MM.1S (cell line): ENCODE results near the gene SPACDR.

Source experiments
- DNase-seq: peaks from one replicate; pipeline ENCODE4 v3.0.0-alpha.2; 2015
- H2AFZ ChIP-seq: fragments of 300-600 bp; sonication (generic); 2 replicates; pipeline ENCODE4 v1.6.0; 2016; ENCODE audit warnings: antibody characterized with exemption, low read length
- H3F3A ChIP-seq: fragments of 300-600 bp; sonication (generic); 2 replicates; pipeline ENCODE4 v1.6.1; 2016; ENCODE audit warnings: mild to moderate bottlenecking, antibody characterized with exemption, low read length, moderate library complexity, mixed read lengths; ENCODE audit not compliant: insufficient read depth
- H3K27ac ChIP-seq: fragments of 300-600 bp; sonication (generic); 2 replicates; pipeline ENCODE4 v1.5.1; 2016; ENCODE audit warnings: mild to moderate bottlenecking, low read length
- H3K27me3 ChIP-seq: fragments of 300-600 bp; sonication (generic); replicated peaks from 2 replicates; pipeline ENCODE4 v1.6.0; 2016; ENCODE audit warnings: low read length; ENCODE audit not compliant: insufficient read depth
- H3K36me3 ChIP-seq: fragments of 300-600 bp; sonication (generic); replicated peaks from 2 replicates; pipeline ENCODE4 v1.6.1; 2016; ENCODE audit warnings: mild to moderate bottlenecking, low read length, mixed read lengths; ENCODE audit not compliant: insufficient read depth
- H3K4me1 ChIP-seq: fragments of 300-600 bp; sonication (generic); 2 replicates; pipeline ENCODE4 v1.6.1; 2016; ENCODE audit warnings: low read length, mixed read lengths
- H3K4me2 ChIP-seq: fragments of 300-600 bp; sonication (generic); 2 replicates; pipeline ENCODE4 v1.6.0; 2016; ENCODE audit warnings: low read depth, low read length
- H3K4me3 ChIP-seq: fragments of 300-600 bp; sonication (generic); 2 replicates; pipeline ENCODE4 v1.5.1; 2016; ENCODE audit warnings: low read length, mixed read lengths
- H3K79me2 ChIP-seq: fragments of 300-600 bp; sonication (generic); 2 replicates; pipeline ENCODE4 v1.6.1; 2016; ENCODE audit warnings: mixed run types, low read length, mixed read lengths
- H3K9ac ChIP-seq: fragments of 300-600 bp; sonication (generic); 2 replicates; pipeline ENCODE4 v1.6.1; 2016; ENCODE audit warnings: low read length, mixed read lengths
- H3K9me2 ChIP-seq: fragments of 300-600 bp; sonication (generic); replicated peaks from 2 replicates; pipeline ENCODE4 v1.6.1; 2016; ENCODE audit warnings: mild to moderate bottlenecking, low read length, mixed read lengths; ENCODE audit not compliant: insufficient read depth
- H3K9me3 ChIP-seq: fragments of 300-600 bp; sonication (generic); replicated peaks from 2 replicates; pipeline ENCODE4 v1.6.1; 2016; ENCODE audit warnings: mild to moderate bottlenecking, low read length, mixed read lengths; ENCODE audit not compliant: insufficient read depth
- H4K20me1 ChIP-seq: fragments of 300-600 bp; sonication (generic); 2 replicates; pipeline ENCODE4 v1.6.1; 2016; ENCODE audit warnings: mild to moderate bottlenecking, low read length, moderate library complexity, mixed read lengths; ENCODE audit not compliant: insufficient read depth
- EZH2 ChIP-seq: fragments of 300-600 bp; sonication (generic); optimal IDR thresholded peaks from 2 replicates; pipeline ENCODE3; 2017; ENCODE audit warnings: low read depth, mild to moderate bottlenecking, antibody characterized with exemption, low read length, mixed read lengths
- EZH2phosphoT487 ChIP-seq: fragments of 300-600 bp; sonication (generic); IDR thresholded peaks from 2 replicates; pipeline ENCODE4 v1.6.1; 2018; ENCODE audit warnings: antibody characterized with exemption, low read length
- TF ChIP-seq, protein P1 (sequence below): fragments of 300-600 bp; sonication (generic); IDR thresholded peaks from 2 replicates; pipeline ENCODE4 v1.5.1; 2016; ENCODE audit warnings: antibody characterized with exemption, low read length, mixed read lengths

SPACDR gene

DNA sequence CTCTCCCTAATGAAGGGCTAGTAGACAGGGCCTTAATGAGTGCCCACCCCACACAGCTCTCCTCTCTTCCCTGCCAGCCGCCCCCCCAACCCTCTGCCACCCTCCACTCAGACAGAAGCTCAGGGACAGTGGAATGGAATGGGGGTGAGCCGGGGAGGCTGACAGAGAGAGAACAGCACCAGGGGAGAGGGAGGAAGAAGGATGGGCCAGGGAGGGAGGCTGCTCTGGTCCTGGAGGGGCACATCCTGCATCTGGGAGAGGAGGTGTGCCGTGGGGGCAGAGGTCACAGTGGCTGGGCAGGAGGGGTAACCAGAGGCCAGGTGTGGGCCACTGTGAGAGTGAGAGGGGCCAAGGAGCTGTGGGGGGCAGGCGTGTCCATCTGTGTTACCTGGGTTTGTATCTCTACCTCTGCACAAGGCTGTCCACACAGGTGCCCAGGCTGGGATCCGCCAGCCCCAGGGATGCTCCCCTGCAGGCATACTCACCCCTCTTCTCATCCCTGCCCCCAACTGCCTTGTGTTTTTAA is 22.1 kb upstream of the SPACDR start:
- Histone ChIP-seq H3F3A (no peaks in the 10 kb centered on the region), H3K4me3 (no peak overlapping the region), H3K27ac (no peak overlapping the region), H3K36me3 (no peaks in the 10 kb centered on the region), H3K27me3 (peaks cover 72% of the 10 kb centered on the region), H3K9ac (no peak overlapping the region), H2AFZ (no peak overlapping the region), H3K9me2 (no peaks in the 10 kb centered on the region), H3K4me1 (peaks cover 3% of the 10 kb centered on the region; the same call in 1 of the 2 replicates), H3K4me2 (no peak overlapping the region), H3K9me3 (no peaks in the 10 kb centered on the region), H4K20me1 (no peaks in the 10 kb centered on the region), H3K79me2 (no peaks in the 10 kb centered on the region)
- no peak for TF ChIP-seq EZH2
- TF ChIP-seq, protein P1, sequence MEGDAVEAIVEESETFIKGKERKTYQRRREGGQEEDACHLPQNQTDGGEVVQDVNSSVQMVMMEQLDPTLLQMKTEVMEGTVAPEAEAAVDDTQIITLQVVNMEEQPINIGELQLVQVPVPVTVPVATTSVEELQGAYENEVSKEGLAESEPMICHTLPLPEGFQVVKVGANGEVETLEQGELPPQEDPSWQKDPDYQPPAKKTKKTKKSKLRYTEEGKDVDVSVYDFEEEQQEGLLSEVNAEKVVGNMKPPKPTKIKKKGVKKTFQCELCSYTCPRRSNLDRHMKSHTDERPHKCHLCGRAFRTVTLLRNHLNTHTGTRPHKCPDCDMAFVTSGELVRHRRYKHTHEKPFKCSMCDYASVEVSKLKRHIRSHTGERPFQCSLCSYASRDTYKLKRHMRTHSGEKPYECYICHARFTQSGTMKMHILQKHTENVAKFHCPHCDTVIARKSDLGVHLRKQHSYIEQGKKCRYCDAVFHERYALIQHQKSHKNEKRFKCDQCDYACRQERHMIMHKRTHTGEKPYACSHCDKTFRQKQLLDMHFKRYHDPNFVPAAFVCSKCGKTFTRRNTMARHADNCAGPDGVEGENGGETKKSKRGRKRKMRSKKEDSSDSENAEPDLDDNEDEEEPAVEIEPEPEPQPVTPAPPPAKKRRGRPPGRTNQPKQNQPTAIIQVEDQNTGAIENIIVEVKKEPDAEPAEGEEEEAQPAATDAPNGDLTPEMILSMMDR: no peak
- TF ChIP-seq EZH2phosphoT487: no peak
- no peak for DNase-seq

DNA sequence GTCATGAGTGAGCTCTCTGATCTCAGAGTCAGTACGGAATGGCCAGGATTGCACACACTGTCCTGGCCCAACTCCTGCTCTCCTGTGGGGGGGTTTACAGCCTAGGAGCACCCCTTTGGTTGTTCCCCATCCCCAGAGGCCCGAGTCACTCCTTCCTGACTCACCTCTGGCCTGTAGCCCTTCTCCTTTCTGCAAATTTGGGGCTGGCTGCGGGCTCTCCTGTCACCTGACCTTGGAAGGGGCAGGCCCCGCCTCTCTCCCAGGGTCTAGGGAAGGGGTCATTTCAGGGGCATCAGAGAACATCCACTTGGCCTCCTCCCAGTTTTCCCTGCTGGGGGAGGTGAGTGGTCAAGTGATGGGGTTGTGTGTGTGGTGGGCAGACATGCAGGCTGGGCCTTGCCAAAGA is 21.4 kb upstream of the SPACDR start:
- H4K20me1 ChIP-seq: no peaks in the 10 kb centered on the region
- no peak overlapping the region for H3K9ac ChIP-seq
- TF ChIP-seq EZH2 (no peak), EZH2phosphoT487 (no peak)
- TF ChIP-seq, protein P1: no peak
- H3K27ac ChIP-seq: no peak overlapping the region
- H3K79me2 ChIP-seq: no peaks in the 10 kb centered on the region
- H3K36me3 ChIP-seq: no peaks in the 10 kb centered on the region
- H3K9me2 ChIP-seq: no peaks in the 10 kb centered on the region
- H2AFZ ChIP-seq: no peak overlapping the region
- no peak for DNase-seq
- no peak overlapping the region for H3K4me2 ChIP-seq
- no peaks in the 10 kb centered on the region for H3K9me3 ChIP-seq
- peaks cover 3% of the 10 kb centered on the region; the same call in 1 of the 2 replicates for H3K4me1 ChIP-seq
- no peaks in the 10 kb centered on the region for H3F3A ChIP-seq
- H3K27me3 ChIP-seq: peaks cover 65% of the 10 kb centered on the region
- no peak overlapping the region for H3K4me3 ChIP-seq

DNA sequence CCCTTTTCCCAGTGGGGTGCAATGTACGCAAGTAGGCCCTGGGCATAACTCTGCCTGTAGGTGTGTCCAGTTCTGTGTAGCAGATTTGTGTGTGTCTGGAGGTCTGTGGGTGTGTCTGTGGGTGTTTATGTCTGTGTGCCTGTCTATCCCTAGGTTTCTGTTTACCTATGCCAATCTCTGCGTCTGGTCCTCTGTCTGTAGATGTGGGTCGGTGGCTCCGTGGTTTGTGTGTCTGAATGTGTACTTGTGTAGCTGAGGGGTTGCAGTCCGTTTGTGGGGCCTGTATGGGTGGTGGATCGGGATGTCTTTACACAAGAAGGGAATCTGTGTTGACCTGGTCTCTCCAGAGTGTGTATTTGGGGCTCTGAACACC is 20.6 kb upstream of the SPACDR start:
- H3F3A ChIP-seq: peaks cover under 1% of the 10 kb centered on the region; the same call in 1 of the 2 replicates
- no peaks in the 10 kb centered on the region for H3K36me3 ChIP-seq
- H3K9me2 ChIP-seq: no peaks in the 10 kb centered on the region
- H4K20me1 ChIP-seq: no peaks in the 10 kb centered on the region
- H3K4me3 ChIP-seq: no peak overlapping the region
- H3K9ac ChIP-seq: no peak overlapping the region
- peaks cover 57% of the 10 kb centered on the region for H3K27me3 ChIP-seq
- TF ChIP-seq, protein P1: no peak
- TF ChIP-seq EZH2phosphoT487 (no peak), EZH2 (no peak)
- peaks cover 3% of the 10 kb centered on the region; the same call in 1 of the 2 replicates for H3K4me1 ChIP-seq
- no peaks in the 10 kb centered on the region for H3K79me2 ChIP-seq
- H3K4me2 ChIP-seq: no peak overlapping the region
- H2AFZ ChIP-seq: no peak overlapping the region
- no peaks in the 10 kb centered on the region for H3K9me3 ChIP-seq
- no peak overlapping the region for H3K27ac ChIP-seq
- no peak for DNase-seq
